Epidermal melanocyte (primary cell): Measurements from ENCODE around the gene EFHD2.
"Not testable (repeated sequence)": the region's sequence is repeated elsewhere in the genome, so short reads cannot be mapped to it uniquely, and the experiment has no call there.

ENCODE experiments used
- DNase-seq: peaks from one replicate; pipeline ENCODE4 v3.0.0; 2011; ENCODE audit warnings: low spot score; ENCODE audit not compliant: insufficient read length

EFHD2 gene

DNA sequence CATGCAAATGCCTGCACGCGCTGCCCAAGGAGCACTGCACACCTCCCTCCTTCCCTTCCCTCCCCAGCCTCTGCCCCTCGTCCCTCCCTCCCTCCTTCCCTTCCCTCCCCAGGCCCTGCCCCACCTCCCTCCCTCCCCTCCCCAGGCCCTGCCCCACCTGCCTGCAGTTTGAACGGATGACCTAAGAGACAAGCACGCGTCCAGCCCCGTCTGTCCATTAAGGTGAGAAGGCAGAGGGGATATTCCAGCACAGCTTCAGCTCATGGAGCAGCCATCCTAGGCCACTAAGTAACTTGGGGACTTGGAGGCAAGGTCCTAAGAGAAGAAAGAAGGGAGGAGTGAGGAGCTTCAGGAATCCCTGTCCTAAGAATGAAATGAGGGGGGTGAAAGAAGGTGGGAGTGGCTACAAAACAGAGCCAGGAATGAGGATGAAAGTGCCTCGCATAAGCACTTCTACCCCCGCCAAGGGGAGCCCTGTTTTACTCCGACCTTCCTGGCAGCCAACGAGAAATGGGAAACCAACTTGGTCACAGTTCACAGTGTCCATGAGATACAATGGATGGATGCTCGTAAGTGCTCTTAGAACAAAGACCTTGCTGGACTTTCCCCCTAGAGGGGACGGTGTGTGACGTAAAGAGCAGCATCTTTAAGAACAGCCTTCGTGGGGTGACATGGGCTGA, 21.3 kb upstream of the EFHD2 start:
- DNase-seq, result no peak

DNA sequence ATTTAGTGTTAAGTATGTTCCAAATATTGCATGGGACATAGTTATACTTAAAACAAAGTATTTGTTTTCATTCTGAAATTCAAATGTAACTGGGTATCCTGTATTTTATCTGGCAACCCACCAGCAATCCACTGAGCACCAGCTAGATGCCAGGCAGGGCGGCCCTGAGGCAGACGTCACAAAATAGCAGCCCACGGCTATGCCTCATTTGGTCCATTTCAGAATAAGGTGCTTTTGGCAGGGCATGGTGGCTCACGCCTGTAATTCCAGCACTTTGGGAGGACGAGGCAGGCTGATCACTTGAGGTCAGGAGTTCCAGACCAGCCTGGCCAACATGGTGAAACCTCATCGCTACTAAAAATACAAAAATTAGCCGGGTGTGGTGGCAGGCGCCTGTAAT, 19.9 kb upstream of the EFHD2 start:
- not testable (repeated sequence) for DNase-seq

DNA sequence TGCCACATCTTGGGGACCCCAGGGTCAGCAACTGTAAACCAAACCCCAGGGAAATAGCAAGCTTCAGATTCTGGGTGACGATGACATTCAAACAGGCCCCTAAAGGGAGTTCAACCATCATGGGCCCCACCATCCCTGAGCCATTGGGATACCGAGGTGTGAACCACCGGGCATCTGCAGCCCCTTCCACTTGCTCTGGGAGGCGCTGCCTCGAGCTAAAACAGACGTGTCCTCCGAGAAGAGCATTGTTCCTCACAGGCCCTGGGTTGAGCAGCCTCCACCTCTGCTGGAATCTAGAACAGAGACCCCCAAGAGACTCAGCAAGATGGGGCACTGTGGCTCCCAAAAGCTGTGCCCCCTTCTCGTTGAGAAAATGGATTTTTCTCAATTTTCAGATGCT, 19.0 kb upstream of the EFHD2 start:
- no peak for DNase-seq

DNA sequence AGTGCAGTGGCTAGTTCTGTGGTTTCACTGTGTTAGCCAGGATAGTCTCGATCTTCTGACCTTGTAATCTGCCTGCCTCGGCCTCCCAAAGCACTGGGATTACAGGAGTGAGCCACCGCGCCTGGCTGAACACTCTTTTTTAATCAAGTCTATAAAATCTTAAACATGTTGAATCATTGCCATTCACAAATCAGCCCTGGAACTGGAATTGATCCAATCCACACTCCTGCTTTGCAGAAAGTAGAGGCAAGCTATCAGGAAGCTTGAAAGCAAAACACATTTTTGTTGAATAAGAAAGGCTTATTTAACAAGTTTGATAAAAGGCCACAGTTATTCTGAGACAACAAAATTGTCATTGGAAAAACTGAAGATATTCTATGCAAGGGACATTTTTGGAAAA, 18.3 kb upstream of the EFHD2 start:
- no peak for DNase-seq

DNA sequence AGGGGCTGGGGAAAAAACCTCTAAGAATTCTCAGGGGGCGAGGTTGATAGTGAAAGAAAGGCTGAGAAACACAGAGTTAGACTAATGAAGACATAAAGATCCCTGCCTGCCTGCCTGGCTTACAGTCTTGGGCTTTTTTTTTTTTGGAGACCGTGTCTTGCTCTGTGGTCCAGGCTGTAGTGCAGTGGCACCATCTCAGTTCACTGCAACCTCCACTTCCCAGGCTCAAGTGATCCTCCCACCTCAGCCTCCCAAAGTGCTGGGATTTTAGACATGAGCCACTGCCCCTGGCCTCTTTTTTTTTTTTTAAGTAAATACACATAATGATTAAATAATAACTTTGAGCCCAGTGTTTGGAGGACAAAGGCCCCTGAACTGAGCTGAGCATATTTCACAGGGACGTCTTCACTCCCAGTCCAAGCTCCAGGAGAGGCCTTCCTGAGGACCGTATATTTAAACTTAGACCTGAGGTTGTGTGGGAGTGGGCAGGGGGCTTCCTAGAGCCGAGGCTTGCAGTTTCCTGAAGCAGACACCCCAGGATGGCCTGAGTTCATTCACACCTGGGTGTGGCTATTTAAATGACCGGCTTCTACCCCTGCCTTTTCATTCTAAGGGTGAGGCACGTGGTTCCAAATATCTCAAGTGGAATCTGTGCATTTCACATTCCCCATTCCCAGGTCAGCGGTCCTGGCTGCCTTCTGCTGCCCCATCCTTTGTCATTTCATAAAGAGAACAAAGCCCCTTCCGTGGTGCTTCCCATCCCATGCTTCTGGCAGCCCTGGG, 16.0 kb upstream of the EFHD2 start:
- no peak for DNase-seq

DNA sequence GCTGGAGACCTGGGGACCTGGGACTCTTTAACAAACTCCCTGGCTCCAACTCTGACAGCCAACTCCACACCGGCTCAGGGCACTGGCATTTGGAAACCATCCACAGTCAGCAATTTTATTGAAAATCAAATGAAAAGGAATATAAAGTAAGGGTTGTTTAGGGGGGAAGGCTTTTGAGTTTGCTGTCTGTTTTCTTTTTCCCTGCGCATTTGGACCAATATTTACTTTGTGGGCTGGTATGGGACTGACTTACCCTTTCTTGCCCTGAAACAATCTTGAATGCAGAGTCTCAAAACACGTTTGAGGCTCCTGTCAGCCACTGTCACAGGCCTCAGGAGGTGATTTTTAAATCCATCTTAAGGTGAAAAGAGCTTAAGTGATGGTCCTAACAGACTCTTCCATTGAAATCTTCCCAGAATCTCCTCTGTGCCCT, 15.4 kb upstream of the EFHD2 start:
- DNase-seq, result no peak

DNA sequence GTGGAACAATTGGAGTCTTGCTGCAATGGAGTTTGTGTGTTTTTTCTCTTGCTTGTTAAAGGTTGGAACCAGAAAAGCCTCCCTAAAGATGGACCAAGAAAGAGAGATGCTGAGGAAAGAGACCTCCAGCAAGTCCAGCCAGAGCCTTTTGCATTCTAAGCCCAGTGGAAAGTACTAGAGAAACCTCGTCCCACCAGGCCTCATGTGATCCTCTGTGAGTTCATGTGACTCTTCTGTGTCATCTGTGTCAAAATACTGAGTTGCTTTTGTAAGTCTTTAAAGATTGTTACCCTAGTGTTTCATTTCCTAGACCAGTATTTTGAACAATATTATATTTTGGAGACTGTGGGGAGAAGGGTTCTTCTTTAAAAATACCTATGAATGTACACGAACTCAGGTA, 12.5 kb upstream of the EFHD2 start:
- no peak for DNase-seq

DNA sequence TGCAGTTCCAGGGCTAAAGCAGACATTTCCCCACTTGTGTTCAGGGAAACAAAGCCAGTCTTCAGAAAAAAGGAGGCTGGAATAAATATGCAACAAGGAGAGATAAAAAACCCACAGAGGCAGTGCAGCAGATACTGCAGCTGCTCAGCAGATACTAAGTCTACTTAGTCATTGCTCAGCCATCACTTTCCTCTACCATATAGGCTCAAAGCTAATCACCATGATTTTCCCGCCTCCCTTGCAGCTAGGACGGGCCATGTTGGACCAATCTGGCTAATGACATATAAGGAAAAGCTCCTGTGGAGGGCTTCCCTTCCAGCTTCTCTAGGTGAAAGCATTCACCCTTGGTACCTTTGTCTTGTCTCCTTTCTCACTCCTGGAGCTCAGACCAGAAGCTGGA, 10.0 kb upstream of the EFHD2 start:
- DNase-seq, result no peak

DNA sequence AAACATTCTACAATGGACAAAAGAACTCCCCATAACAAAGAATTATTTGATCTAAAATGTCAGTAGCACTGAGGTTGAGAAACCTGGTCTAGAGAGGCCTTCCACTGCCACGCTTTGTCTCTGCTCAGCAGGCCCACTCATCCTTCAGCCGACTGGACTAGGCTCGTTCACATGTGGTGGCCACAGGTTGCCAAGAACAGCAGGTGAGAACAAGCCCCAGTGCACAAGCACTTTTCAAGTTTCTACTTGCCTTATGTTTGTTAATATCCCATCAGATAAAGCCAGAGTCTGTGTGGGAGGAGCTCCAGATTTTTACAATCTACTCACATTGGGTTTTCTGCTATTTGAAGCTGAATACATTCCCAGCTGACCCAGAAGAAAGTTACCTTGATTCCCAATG, 9.1 kb upstream of the EFHD2 start:
- DNase-seq, result no peak

DNA sequence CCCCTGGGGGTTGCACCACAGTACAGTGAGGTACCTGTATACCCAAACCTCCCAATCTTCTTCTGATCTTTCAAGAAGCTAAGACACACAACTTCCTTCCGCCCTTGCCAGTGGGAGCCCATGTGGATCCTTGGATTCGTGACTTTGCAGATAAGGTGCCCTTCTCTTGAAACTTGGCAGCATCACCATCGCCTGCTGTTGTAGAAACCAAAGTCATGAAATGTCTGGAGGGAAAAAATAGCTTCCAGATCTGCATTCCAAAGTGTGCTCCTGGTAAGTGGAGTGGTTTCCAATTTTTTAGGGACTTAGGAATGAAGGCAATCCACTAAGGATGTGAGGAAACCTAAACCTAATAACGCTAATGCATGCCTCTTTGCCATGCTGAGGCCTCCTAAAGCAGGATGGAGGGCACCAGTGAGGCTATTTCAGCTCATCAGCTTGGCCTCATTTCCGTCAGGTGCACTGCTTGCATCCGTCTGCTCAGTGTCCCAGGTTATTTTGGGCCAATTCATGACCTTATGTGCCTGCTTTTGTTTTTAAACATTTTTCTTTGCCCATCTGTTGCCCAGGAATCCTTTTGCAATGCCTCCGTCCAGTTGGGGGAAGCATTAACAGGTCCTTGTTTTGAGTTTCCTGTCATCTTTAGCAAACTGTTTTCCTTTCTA, 8.2 kb upstream of the EFHD2 start:
- DNase-seq, result no peak

DNA sequence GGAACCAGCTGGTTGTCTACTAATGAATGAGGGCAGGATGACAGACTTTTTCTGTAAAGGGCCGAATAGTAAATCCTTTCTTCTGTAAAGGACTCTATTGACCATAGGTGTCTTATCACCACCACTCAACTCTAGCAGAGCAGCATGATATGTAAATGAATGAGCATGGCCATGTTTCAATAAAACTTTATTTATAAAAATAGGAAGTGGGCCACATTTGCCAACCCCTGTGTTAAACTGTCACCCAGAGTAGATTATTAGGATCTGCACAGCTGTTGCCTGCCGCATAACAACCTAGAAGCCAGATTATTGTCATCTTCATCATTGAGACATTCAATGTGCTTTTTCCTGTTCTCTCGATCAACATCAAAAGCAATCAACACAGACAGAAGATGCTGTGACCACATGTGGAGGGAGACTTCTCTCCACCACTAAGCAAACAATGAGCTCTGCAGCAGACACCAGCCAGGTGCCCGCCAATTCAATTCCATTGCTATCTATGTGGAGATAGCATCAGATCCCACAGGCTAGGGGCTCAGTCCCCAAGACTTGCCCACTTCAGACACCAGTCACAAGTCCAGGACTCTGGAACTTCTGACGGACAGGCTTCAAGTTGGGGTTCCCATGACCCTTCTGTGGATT, 6.8 kb upstream of the EFHD2 start:
- no peak for DNase-seq

DNA sequence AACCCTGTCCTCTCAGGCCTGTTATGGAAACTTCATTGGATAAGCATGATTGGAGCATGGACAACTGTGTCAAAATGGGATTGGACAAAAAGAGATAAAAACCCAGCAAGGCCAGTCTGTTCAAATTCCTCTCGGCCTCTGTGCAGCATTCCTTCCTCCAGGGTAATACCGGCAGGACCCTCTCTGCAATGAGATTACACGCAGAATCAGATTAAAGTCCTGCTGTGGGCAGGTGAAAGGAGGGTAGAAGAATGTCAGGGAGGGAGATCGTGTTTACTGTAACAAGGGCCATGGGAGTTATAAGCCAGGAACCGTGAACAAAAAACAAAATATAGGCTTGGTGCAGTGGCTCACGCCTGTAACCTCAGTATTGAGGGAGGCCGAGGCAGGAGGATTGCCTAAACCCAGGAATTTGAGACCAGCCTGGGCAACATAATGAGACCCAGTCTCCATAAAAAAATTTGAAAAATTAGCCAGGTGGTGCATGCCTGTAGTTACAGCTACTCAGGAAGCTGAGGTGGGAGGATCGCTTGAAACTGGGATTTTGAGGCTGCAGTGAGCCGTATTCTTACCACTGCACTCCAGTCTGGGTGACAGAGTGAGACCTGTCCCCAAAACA, 5.6 kb upstream of the EFHD2 start:
- no peak for DNase-seq

DNA sequence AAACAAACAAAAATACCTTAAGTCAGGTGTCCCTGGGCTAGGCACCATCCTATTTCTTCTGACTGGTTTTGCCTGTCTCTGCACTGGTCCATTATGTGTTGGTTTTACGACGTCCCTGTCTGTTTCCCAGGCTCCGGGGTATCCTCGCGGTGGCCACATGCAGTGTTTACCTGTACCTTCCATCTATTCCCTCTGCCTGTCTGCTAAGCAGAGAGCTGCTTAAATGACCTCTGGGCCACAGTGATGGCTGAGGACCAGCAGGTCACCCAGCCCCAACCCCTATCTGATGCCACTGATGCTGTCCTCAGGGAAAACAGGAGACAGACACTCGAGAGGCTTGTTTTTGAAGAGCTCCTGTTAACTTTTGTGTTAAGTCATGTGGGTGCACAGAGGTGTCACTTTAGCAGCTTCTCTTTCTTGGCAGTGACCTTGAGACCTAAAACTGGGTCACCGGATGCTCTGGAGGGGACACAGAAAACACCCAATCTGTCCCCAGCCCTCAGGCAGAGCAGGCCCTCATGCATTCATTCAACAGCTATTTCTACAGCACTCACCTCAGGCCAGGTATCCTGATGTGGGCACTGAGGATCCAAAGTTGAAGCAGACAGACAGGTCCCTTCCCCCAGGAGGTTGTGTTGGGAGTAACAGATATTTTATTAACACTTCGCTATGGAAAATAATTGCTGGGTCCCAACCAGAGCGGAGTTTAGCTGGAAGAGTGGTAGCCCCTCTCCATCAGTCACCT, 4.4 kb upstream of the EFHD2 start:
- no peak for DNase-seq

DNA sequence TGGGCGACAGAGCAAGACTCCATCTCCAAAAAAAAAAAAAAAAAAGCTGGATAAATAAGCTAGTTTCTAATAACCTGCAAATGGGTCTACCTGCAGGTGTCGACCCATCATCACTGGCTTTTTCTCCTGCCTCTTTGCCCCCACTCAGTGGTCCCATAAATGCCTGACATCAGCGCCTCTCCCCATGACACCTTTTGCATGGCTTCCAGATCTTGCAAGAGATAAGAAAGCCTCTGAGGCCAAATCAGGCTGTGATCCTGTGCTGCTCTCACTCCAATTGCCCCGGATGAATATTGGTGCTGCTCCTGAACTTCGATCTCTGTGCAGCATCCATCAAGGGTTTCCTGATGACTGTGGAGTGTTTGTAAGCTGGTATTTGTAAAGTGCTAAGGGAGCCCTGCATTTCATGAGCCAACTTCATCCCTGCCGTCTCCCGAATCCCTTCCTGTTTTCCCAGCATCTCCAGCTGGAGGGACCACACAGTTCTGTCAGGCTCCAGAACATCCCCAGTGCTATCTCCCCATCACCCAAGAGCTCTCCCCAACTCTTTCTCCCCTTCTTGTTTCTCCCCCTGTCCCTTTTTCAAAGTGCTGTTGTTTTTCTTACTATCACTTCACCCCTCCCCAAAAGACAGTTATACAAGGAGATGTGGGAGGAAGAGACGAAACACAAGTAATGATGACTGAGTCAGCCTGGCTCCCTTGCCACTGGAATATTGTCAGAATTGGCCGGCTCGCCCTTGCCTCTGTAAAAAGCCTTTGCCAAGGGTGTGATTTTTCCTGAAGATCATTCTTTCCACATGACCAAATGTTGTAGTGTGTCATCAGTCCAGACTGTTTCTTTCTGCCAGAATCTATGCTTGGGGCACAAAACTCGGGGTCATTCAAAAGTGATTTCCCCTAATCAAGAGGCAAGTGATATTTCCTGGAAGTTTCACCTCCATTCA, 2.8 kb upstream of the EFHD2 start:
- no peak for DNase-seq

DNA sequence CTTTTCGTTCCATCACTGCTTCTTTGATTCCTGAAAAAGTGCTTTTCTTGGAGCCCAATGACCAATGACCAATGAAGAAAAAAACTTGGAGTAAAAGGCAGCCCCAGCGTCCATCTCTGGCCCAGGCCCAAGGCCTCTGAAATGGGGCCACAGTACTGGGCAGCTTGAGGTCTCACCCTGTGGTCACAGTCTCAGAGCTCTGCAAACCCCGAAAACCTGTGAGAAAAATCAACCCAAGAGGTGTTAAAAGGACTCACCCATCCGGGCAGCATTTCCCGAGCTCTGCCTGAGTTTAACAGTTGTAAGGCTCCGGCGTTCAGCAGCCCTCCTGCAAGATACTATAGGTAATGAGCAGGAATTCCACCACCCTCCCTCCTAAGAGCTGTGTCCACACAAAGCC, 2.1 kb upstream of the EFHD2 start:
- no peak for DNase-seq

DNA sequence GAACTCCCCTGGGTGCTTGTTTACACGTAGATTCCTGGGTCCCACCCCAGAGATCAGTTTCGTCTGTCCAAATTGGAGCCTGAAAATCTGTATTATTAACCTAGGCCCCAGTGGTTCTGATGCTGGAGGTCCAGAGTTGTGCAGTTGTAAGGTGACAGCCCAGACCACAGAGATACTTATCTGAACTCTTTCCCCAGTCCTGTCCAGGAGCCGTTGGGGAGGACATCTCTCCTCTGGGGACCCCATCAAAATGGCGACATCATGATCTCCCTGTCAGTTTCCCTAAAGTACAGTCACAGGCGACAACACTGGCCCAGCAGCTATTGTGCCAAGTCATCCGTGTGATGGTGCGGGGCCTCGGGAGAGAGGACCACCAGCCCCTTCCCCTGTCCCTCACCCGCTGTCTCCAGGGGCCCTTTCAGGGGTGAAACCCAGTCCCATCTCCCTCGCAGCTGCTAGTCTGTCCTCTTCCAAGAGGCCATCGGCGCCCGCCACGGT, 749 bp upstream of the EFHD2 start:
- no peak for DNase-seq

DNA sequence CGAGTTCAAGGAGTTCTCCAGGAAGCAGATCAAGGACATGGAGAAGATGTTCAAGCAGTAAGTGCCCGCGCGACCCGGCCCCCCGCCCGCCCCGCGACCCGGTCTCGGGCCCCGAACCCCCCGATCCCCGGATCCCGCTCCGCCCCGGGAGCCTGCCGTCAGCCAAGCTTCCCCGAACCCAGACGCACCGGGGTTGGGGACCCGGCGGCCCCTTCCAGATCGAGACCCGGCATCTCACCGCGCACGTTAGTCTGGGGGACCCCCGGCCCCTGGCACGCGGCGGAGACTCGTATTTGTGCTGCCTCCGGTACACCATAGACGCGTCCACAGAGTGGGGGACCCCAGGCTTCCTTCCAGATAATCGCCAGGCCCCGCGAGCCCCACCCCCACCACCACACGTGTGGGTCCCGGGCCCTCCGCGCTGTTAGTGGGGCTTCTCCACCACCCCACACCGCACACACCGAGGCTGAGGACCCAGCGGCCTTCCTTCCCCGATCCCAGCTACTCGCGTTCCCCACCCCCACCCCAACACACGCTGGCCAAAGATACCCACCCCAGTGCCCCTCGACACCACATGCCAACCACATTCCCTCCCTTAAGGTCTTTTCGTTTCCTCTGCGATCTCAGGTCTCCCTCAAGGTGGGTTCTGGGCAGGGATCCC, 665 bp downstream of the EFHD2 start:
- DNase-seq, result no peak

DNA sequence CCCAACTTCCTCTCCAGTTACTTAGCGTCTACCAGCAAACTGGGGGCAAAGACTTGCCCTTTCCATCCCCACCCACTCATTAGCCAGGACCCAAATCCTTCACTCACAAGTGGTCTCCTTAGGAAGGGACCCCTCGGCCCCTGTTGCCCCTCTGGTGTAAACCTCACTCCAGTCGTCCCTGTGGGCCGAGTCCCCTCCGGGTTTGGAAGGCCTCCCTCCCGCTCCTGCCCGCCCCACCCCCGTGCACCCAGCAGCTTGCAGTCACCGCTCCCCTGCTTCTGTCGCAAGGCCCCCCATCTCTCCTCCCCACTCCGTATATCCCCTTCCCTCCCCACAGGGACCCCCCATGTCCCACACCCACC, 1.2 kb downstream of the EFHD2 start:
- DNase-seq, result no peak

DNA sequence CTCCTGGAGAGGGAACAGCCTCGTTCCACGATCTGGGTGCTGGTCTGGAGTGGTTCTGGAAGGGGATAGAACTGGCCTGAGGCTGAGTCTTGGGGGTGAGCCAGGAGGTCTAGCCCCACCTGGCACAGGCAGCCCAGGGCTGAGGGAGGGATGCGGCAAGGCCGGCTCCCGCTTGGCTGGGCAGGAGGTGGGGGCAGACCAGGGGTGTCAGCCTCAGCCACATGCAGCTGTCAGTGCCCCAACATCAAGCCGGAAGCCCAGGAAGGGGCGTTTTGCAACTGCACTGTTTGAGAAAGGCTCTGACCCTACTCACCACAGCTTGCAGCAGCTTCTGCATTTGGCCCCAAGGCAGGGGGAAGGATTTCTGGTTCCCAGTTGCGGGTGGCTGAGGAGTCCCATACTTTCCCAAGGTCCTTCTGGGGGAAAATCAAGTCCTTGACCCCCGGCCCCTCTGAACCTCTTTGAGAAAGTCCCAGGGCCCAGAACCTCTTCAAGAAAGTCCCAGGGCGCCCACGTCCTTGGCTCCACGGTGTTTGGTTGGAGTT, 2.0 kb downstream of the EFHD2 start:
- DNase-seq, result no peak
